OCI-LY7 (cell line): ENCODE data around the gene ASAP3. TPM values are rescaled to one million over a fixed set of nuclear protein-coding genes. Genes with fewer than 3 reads are reported as not detected.

Experiments used
- BruUV-seq: library from RNA; stranded (reverse); fragments of 400-500 nt; replicated peaks from 2 replicates; lab custom pipeline; 2021; lab: Mats Ljungman, UMichigan
- CTCF ChIA-PET: fragments of 300-600 bp; sonication (Branson Sonifier 250); formaldehyde crosslinking; loops from one replicate; lab custom pipeline; 2022; ENCODE audit warnings: antibody characterized with exemption; ENCODE audit not compliant: unreplicated experiment; lab: Charles Lee
- POLR2A ChIA-PET: fragments of 300-600 bp; sonication (Branson Sonifier 250); formaldehyde crosslinking; loops from one replicate; lab custom pipeline; 2022; ENCODE audit warnings: antibody characterized with exemption; lab: Charles Lee
- DNase-seq: peaks from one replicate; pipeline ENCODE4 v3.0.0-alpha.2; 2015; ENCODE audit warnings: low spot score
- H2AFZ ChIP-seq: fragments of 200-600 bp; sonication (generic), shearing (Covaris generic); 2 replicates; pipeline ENCODE4 v1.6.1; 2014; ENCODE audit warnings: mild to moderate bottlenecking, antibody characterized with exemption, low read length, moderate library complexity
- H3K27ac ChIP-seq: fragments of 200-600 bp; sonication (generic); 2 replicates; pipeline ENCODE4 v1.5.1; 2014; ENCODE audit warnings: mixed run types, low read depth, mild to moderate bottlenecking, moderate library complexity, low read length, inconsistent platforms; ENCODE audit not compliant: poor library complexity, severe bottlenecking
- H3K36me3 ChIP-seq: fragments of 200-600 bp; sonication (generic); 2 replicates; pipeline ENCODE4 v1.6.1; 2014; ENCODE audit warnings: mild to moderate bottlenecking, antibody characterized with exemption, low read length, moderate library complexity, mixed read lengths; ENCODE audit not compliant: insufficient read depth
- H3K4me1 ChIP-seq: fragments of 200-600 bp; sonication (generic); 2 replicates; pipeline ENCODE4 v1.5.1; 2014; ENCODE audit warnings: mild to moderate bottlenecking, low read length; ENCODE audit not compliant: insufficient read depth, poor library complexity, severe bottlenecking
- H3K4me2 ChIP-seq: fragments of 200-600 bp; sonication (generic); 2 replicates; pipeline ENCODE4 v1.6.1; 2014; ENCODE audit warnings: mild to moderate bottlenecking, low read length
- H3K4me3 ChIP-seq: fragments of 200-600 bp; sonication (generic); 2 replicates; pipeline ENCODE4 v1.5.1; 2014; ENCODE audit warnings: mild to moderate bottlenecking, low read depth, low read length; ENCODE audit not compliant: poor library complexity, severe bottlenecking
- H3K79me2 ChIP-seq: fragments of 200-600 bp; sonication (generic); 2 replicates; pipeline ENCODE4 v1.6.1; 2016; ENCODE audit warnings: low read depth, mild to moderate bottlenecking, low read length, moderate library complexity, mixed read lengths; ENCODE audit not compliant: insufficient read depth
- H3K9me2 ChIP-seq: fragments of 200-600 bp; sonication (generic); 2 replicates; pipeline ENCODE4 v1.6.1; 2016; ENCODE audit warnings: mild to moderate bottlenecking, low read length, mixed read lengths; ENCODE audit not compliant: insufficient read depth
- H3K9me3 ChIP-seq: fragments of 200-600 bp; sonication (generic); 2 replicates; pipeline ENCODE4 v1.6.1; 2014; ENCODE audit warnings: mild to moderate bottlenecking, mixed run types, low read length, mixed read lengths
- H4K20me1 ChIP-seq: fragments of 200-600 bp; sonication (generic); 2 replicates; pipeline ENCODE4 v1.6.1; 2014; ENCODE audit warnings: mild to moderate bottlenecking, antibody characterized with exemption, low read length, moderate library complexity, mixed read lengths; ENCODE audit not compliant: insufficient read depth
- EZH2phosphoT487 ChIP-seq: fragments of 200-600 bp; sonication (generic); IDR thresholded peaks from 2 replicates; pipeline ENCODE4 v1.6.1; 2018; ENCODE audit warnings: low read depth, borderline replicate concordance, mild to moderate bottlenecking, mixed run types, antibody characterized with exemption, low read length, moderate library complexity, mixed read lengths
- intact Hi-C: fragments of 100-400 bp; cut with micrococcal nuclease; formaldehyde crosslinking; loops from one replicate; pipeline ENCODE4 v1.10.0; 2022; ENCODE audit not compliant: unreplicated experiment
- total RNA-seq, 2 experiments: library from RNA; depleted of rRNA in 1 of 2; stranded (reverse); fragments of >200 nt in 1 of 2; shearing (Covaris generic) in 1 of 2; gene quantifications; 2 replicates each; pipeline ENCODE4 v1.2.3, GENCODE V29; 2014 to 2022
- TF ChIP-seq, protein P1 (sequence below): fragments of 200-600 bp; sonication (generic); conservative IDR thresholded peaks from 2 replicates; pipeline ENCODE4 v1.5.1; 2014; ENCODE audit warnings: mild to moderate bottlenecking, antibody characterized with exemption, low read length, moderate library complexity, mixed read lengths

The ASAP3 gene
- total RNA-seq, 2 experiments from 2014 or later, result 5.9 to 14.9 TPM

DNA sequence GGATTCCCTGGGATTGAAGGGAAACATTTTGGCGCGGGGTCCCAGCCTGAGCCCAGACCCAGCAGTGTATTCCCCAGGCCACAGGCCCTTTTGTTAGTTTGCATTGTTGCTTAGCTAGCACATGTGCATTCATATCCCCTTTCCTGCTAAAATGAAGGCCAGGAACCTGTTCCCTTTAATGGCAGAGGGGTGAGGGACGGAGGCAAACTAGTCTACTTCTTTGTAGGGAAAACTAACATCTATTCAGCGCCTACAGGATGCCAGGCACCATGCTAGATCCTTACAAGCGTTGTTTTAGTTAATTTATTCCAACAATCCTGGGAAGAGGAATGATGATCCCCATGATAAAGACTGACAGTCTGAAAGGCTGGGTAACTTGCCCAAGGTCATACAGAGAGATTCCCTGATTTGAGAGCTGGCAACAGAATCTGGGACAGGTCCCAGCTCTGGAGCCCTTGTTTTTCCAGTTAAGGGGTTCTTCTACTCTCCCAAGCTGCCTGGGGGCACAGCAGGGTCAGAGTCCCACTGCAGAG, 47.6 kb upstream of the ASAP3 start:
- CTCF ChIA-PET, result interaction anchor here (0.6 kb wide), 1 partner anchor 20 kb away, joined by 8 read pairs; no protein-coding TSS in a partner anchor
- H4K20me1 ChIP-seq, result no peaks in the 10 kb centered on the region
- POLR2A ChIA-PET, result interaction anchor here (0.6 to 5.7 kb wide), 9 partner anchors 17 to 1266 kb away, joined by 3 to 35 read pairs (median 6); no protein-coding TSS in a partner anchor
- no peaks in the 10 kb centered on the region for H3K9me3 ChIP-seq
- no peak for TF ChIP-seq EZH2phosphoT487
- TF ChIP-seq, protein P1, sequence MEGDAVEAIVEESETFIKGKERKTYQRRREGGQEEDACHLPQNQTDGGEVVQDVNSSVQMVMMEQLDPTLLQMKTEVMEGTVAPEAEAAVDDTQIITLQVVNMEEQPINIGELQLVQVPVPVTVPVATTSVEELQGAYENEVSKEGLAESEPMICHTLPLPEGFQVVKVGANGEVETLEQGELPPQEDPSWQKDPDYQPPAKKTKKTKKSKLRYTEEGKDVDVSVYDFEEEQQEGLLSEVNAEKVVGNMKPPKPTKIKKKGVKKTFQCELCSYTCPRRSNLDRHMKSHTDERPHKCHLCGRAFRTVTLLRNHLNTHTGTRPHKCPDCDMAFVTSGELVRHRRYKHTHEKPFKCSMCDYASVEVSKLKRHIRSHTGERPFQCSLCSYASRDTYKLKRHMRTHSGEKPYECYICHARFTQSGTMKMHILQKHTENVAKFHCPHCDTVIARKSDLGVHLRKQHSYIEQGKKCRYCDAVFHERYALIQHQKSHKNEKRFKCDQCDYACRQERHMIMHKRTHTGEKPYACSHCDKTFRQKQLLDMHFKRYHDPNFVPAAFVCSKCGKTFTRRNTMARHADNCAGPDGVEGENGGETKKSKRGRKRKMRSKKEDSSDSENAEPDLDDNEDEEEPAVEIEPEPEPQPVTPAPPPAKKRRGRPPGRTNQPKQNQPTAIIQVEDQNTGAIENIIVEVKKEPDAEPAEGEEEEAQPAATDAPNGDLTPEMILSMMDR, result no peak; the same call in 1 of the 2 replicates
- peaks cover 43% of the 10 kb centered on the region for H3K36me3 ChIP-seq
- H3K4me2 ChIP-seq, result peak overlapping the region; percentile 88
- H3K4me1 ChIP-seq, result peaks cover 60% of the 10 kb centered on the region
- DNase-seq, result no peak
- peak overlapping the region; percentile 98 for H3K27ac ChIP-seq
- H2AFZ ChIP-seq, result no peak overlapping the region
- no peaks in the 10 kb centered on the region for H3K9me2 ChIP-seq
- intact Hi-C loops, result no loop called here
- peaks cover 57% of the 10 kb centered on the region for H3K79me2 ChIP-seq
- TSS peak; percentile 79 for BruUV-seq
- H3K4me3 ChIP-seq, result peak overlapping the region; percentile 84

DNA sequence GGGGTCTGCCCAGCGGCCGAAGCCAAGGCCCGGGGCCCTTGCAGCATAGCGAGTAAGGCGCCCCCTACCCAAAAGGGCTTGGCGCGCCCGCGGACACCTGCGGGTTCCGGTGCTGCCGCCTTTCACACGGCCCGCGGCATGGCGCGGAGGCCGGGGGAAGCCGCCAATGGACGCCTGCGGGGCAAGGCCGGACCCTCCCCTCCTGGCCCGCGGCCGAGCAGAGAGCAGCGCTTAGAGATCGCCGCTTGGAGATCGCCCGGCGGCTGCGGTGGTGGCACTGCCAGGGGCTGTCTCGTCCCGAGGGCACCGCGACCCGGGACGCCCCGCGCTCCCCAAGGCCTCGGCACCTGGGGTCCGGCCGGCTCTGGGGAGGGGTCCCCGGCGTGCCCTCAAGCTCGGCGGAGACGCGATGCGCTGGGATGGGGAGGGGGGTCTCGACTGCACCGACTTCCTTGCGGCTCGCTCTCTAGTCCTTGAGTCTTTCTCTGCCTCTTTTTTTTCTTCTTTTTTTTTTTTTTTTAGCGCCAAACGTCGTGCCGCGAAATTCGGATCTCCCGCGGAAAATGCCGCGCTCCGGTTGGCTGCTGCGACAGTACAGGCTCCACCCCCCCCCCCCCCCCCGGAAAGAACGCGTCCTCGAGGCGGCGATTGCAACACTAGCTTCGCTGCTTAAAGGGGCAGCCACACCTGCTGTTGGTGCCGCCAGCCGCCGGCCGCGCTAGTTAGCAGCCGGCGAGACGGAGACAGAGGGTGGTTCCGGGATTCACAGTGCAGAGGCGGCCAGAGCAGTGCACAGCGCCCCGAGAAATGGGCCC, 47.0 kb upstream of the ASAP3 start, which contains the start of gene E2F2:
TSS of gene E2F2 (minus strand) at position 487 of the 815 bp plus-strand sequence. CDS start at position 47, 440 bp downstream.
- peaks cover 67% of the 10 kb centered on the region for H3K4me1 ChIP-seq
- H3K4me2 ChIP-seq, result peak within 1 kb of the TSS; percentile 90
- CTCF ChIA-PET, result interaction anchor here (0.6 kb wide), 1 partner anchor 20 kb away, joined by 8 read pairs; no protein-coding TSS in a partner anchor
- H4K20me1 ChIP-seq, result no peaks in the 10 kb centered on the region
- TF ChIP-seq, protein P1, result peak; percentile 60; the same call in 1 of the 2 replicates
- no peak for TF ChIP-seq EZH2phosphoT487
- H3K36me3 ChIP-seq, result peaks cover 50% of the 10 kb centered on the region
- H3K9me3 ChIP-seq, result no peaks in the 10 kb centered on the region
- H3K9me2 ChIP-seq, result no peaks in the 10 kb centered on the region
- peak within 1 kb of the TSS; percentile 98 for H3K27ac ChIP-seq
- H3K4me3 ChIP-seq, result peak within 1 kb of the TSS; percentile 84
- no peak within 1 kb of the TSS for H2AFZ ChIP-seq
- intact Hi-C loops, result no loop called here
- peak; percentile 97 for DNase-seq
- H3K79me2 ChIP-seq, result peaks cover 63% of the 10 kb centered on the region
- POLR2A ChIA-PET, result interaction anchor here (0.6 to 6.3 kb wide), 16 partner anchors 17 to 1288 kb away, joined by 3 to 35 read pairs (median 6); no protein-coding TSS in a partner anchor
- BruUV-seq, result no TSS peak
